Effector memory CD8-positive, alpha-beta T cell (primary cell): ENCODE data around the gene FTH1.

ENCODE experiments used
- ATAC-seq: fragments of 150-1000 bp; cut with Tn5 transposase; replicated peaks from 2 replicates; pipeline ENCODE4 v1.10.0; 2021; ENCODE audit warnings: mild to moderate bottlenecking, moderate library complexity
- DNase-seq, 3 experiments: peaks; one replicate each; pipeline ENCODE4 v3.0.0; 2021
- H3K27ac Mint-ChIP-seq, 2 donors: one replicate each; pipeline ENCODE4 v1.8.0; 2022; ENCODE audit warnings: mild to moderate bottlenecking in 2 of 2, mixed read lengths in 2 of 2, moderate library complexity in 2 of 2
- H3K27me3 Mint-ChIP-seq, 2 donors: one replicate each; pipeline ENCODE4 v1.8.0; 2022; ENCODE audit warnings: mixed read lengths in 2 of 2
- H3K36me3 Mint-ChIP-seq: one replicate; pipeline ENCODE4 v1.8.0; 2022; ENCODE audit warnings: mild to moderate bottlenecking, moderate library complexity, mixed read lengths; ENCODE audit not compliant: insufficient read depth
- H3K4me1 Mint-ChIP-seq, 2 donors: one replicate each; pipeline ENCODE4 v1.8.0; 2022; ENCODE audit warnings: low read depth in 2 of 2, mixed read lengths in 2 of 2
- H3K4me3 Mint-ChIP-seq, 2 donors: one replicate each; pipeline ENCODE4 v1.8.0; 2022; ENCODE audit warnings: mild to moderate bottlenecking in 2 of 2, mixed read lengths in 2 of 2, moderate library complexity in 2 of 2
- H3K9me3 Mint-ChIP-seq, 2 donors: one replicate each; pipeline ENCODE4 v1.8.0; 2022; ENCODE audit warnings: mixed read lengths in 2 of 2

FTH1 gene

GRCh38 chr11:62000539-62001446, 33.4 kb upstream of the FTH1 start:
- no peaks in the 10 kb centered on the region for H3K4me1 Mint-ChIP-seq
- no peak overlapping the region for H3K4me3 Mint-ChIP-seq
- peaks cover 8 to 11% of the 10 kb centered on the region in 2 donors for H3K27me3 Mint-ChIP-seq
- DNase-seq: no peak
- no peak for ATAC-seq
- H3K9me3 Mint-ChIP-seq: peaks cover 3 to 7% of the 10 kb centered on the region in 2 donors
- H3K27ac Mint-ChIP-seq: peak overlapping the region in 1 of 2 donors; percentile 51
- H3K36me3 Mint-ChIP-seq: no peaks in the 10 kb centered on the region

- Mint-ChIP-seq H3K4me3 (no peak overlapping the region), H3K9me3 (peaks cover 3 to 7% of the 10 kb centered on the region in 2 donors), H3K36me3 (no peaks in the 10 kb centered on the region), H3K4me1 (no peaks in the 10 kb centered on the region), H3K27me3 (no peaks in the 10 kb centered on the region), H3K27ac (no peak overlapping the region)
- ATAC-seq (no peak), DNase-seq (no peak)
Measured at GRCh38 chr11:61999141-61999975, 31.9 kb upstream of the FTH1 start.

DNA sequence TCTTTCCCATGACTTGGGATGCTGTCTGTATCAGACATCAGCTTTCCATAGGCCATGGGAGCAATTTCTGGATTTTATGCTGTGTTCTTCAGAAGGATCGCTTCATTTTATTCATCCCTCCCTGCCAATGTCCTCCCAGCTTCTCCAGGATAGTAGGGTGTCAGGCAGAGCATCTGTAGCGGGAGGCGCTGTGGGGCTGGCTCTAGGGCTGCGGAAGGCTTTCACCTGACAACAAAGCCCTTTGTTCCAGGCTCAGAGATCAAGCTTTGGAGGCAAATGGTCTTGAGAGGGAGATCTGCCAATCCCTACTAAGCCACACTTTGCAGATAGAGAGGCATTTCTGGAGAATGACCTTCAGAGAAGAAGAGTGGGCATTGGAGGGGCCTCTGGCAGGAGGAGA, 29.5 kb upstream of the FTH1 start:
- Mint-ChIP-seq H3K27me3 (no peaks in the 10 kb centered on the region), H3K4me1 (no peaks in the 10 kb centered on the region), H3K27ac (no peak overlapping the region), H3K9me3 (peaks cover 3 to 7% of the 10 kb centered on the region in 2 donors), H3K4me3 (no peak overlapping the region), H3K36me3 (no peaks in the 10 kb centered on the region)
- ATAC-seq (no peak), DNase-seq (no peak)

DNA sequence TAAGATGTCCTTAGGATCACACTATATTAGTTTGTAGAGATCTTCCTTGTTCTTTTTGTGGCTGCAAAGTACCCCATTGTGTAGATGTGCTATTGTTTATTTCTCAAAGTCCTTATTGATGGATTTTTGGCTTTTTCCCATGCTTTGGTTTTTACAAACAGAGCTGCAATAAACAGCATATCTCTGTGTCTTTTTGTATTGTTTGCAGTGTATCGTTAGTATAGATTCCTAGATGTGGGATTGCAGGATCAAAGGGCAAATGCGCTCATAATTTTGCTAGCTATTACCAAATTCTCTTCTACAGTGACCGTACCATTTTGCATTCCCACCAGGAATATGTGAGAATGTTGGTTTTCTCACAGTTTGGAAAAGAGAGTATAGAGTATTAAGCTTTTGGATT, 27.5 kb upstream of the FTH1 start:
- no peak for ATAC-seq
- DNase-seq: no peak
- H3K36me3 Mint-ChIP-seq: no peaks in the 10 kb centered on the region
- H3K27me3 Mint-ChIP-seq: no peaks in the 10 kb centered on the region
- H3K9me3 Mint-ChIP-seq: peaks cover 3 to 7% of the 10 kb centered on the region in 2 donors
- H3K4me1 Mint-ChIP-seq: no peaks in the 10 kb centered on the region
- H3K27ac Mint-ChIP-seq: no peak overlapping the region
- H3K4me3 Mint-ChIP-seq: no peak overlapping the region

DNA sequence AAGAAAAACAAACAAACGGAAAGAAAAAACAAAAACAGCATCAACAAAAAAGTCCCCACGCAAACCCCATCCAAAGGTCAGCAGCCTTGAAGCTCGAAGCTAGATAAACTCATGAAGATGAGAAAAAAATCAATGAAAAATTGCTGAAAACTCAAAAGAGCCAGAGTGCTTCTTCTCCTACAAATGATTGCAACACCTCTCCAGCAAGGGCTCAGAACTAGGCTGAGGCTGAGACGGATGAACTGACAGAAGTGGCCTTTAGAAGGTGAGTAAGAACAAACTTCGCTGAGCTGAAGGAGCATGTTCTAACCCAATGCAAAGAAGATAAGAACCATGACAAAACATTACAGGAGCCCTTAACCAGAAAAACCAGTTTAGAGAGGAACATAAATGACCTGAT, 18.4 kb upstream of the FTH1 start:
- Mint-ChIP-seq H3K9me3 (peaks cover 0 to 15% of the 10 kb centered on the region in 2 donors), H3K27me3 (peaks cover 0 to 20% of the 10 kb centered on the region in 2 donors), H3K4me3 (no peak overlapping the region), H3K4me1 (peaks cover 0 to 2% of the 10 kb centered on the region in 2 donors), H3K27ac (no peak overlapping the region), H3K36me3 (no peaks in the 10 kb centered on the region)
- DNase-seq: no peak
- ATAC-seq: no peak

DNA sequence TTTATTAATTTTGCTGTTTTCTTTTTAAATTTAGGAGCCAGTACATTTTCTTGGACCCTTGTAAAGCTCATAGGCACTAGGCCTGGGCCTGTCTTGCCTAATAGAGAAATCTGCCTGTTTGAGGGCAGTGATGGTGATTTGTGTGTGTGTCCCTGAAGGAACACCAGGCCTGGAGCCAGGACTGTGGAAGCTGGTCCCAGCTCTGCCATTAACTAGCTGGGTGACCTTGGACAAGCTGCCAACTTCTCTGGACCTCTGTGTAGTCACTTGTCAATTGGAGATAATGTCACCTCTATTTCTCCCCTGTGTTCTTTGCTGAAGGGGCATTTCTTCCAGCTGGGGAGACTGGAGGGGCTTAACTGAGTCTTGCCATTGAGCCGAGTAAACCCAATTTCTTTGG, 16.0 kb upstream of the FTH1 start:
- Mint-ChIP-seq H3K4me3 (no peak overlapping the region), H3K9me3 (peaks cover 0 to 15% of the 10 kb centered on the region in 2 donors), H3K36me3 (peaks cover 2% of the 10 kb centered on the region), H3K4me1 (peaks cover 0 to 2% of the 10 kb centered on the region in 2 donors), H3K27me3 (peaks cover 0 to 20% of the 10 kb centered on the region in 2 donors), H3K27ac (no peak overlapping the region)
- DNase-seq (no peak), ATAC-seq (no peak)

GRCh38 chr11:61980783-61981541, 13.5 kb upstream of the FTH1 start:
- Mint-ChIP-seq H3K36me3 (peaks cover 2% of the 10 kb centered on the region), H3K4me3 (no peak overlapping the region), H3K27ac (no peak overlapping the region), H3K4me1 (peaks cover 0 to 2% of the 10 kb centered on the region in 2 donors), H3K27me3 (peaks cover 0 to 3% of the 10 kb centered on the region in 2 donors), H3K9me3 (no peaks in the 10 kb centered on the region)
- DNase-seq (no peak), ATAC-seq (no peak)

- no peak overlapping the region for H3K4me3 Mint-ChIP-seq
- ATAC-seq (no peak), DNase-seq (no peak)
- H3K9me3 Mint-ChIP-seq: no peaks in the 10 kb centered on the region
- H3K27ac Mint-ChIP-seq: peak overlapping the region in 1 of 2 donors; percentile 27
- H3K4me1 Mint-ChIP-seq: peaks cover 0 to 4% of the 10 kb centered on the region in 2 donors
- no peaks in the 10 kb centered on the region for H3K27me3 Mint-ChIP-seq
- peaks cover 6% of the 10 kb centered on the region for H3K36me3 Mint-ChIP-seq
Measured at GRCh38 chr11:61978703-61979661, 11.5 kb upstream of the FTH1 start.

GRCh38 chr11:61976813-61977475, 9.5 kb upstream of the FTH1 start:
- H3K4me3 Mint-ChIP-seq: no peak overlapping the region
- no peak overlapping the region for H3K27ac Mint-ChIP-seq
- no peaks in the 10 kb centered on the region for H3K27me3 Mint-ChIP-seq
- DNase-seq (no peak), ATAC-seq (no peak)
- H3K9me3 Mint-ChIP-seq: no peaks in the 10 kb centered on the region
- H3K4me1 Mint-ChIP-seq: peaks cover 0 to 4% of the 10 kb centered on the region in 2 donors
- H3K36me3 Mint-ChIP-seq: peaks cover 6% of the 10 kb centered on the region

DNA sequence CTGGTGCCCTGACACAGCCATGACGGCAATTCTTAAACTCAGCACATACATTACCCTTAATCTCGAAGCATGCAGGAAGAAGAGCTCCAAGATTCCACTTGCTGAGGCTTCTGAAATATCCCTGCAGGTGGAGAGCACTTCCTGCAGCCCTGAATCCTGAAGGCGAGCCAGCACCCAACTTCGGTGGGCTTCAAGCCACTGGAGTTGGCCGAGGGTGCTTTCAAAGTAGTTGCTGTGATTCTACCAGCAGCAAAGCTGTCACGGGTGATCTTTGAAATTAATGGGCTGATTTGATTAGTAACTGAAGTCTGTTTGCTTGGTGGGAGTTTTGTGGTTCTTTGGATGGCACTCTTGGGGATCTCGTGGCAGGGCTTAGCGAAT, 9.0 kb upstream of the FTH1 start:
- Mint-ChIP-seq H3K27ac (no peak overlapping the region), H3K9me3 (no peaks in the 10 kb centered on the region), H3K4me3 (no peak overlapping the region), H3K36me3 (peaks cover 6% of the 10 kb centered on the region), H3K27me3 (no peaks in the 10 kb centered on the region), H3K4me1 (peaks cover 0 to 7% of the 10 kb centered on the region in 2 donors)
- no peak for ATAC-seq
- no peak for DNase-seq

- Mint-ChIP-seq H3K27me3 (no peaks in the 10 kb centered on the region), H3K4me3 (no peak overlapping the region), H3K27ac (peak overlapping the region; percentile 8 to 13), H3K9me3 (no peaks in the 10 kb centered on the region), H3K4me1 (peaks cover 0 to 12% of the 10 kb centered on the region in 2 donors), H3K36me3 (peaks cover 6% of the 10 kb centered on the region)
- ATAC-seq: no peak
- DNase-seq: no peak
Measured at GRCh38 chr11:61975638-61976419, 8.4 kb upstream of the FTH1 start.
